GM18517 (cell line): Measurements from ENCODE around the gene NYNRIN.
A peak's percentile ranks its signal among the peaks of the same experiment; 100 is the strongest.
"Not testable (repeated sequence)": the region's sequence is repeated elsewhere in the genome, so short reads cannot be mapped to it uniquely, and the experiment has no call there.

ENCODE experiments used
- ATAC-seq: cut with Tn5 transposase; IDR thresholded peaks from one replicate; pipeline ENCODE4 v1.9.1; 2021; ENCODE audit warnings: mild to moderate bottlenecking, moderate library complexity; ENCODE audit not compliant: unreplicated experiment

NYNRIN gene

GRCh38 chr14:24442240-24443052 lies 43.6 kb downstream of the NYNRIN start, which contains the start of gene SDR39U1:
Gene SDR39U1 (minus strand): TSS chr14:24442776. CDS start chr14:24442769, 7 bp downstream.
- ATAC-seq, result peak; percentile 93

GRCh38 chr14:24443053-24443665 lies 44.4 kb downstream of the NYNRIN start:
- no peak for ATAC-seq

- ATAC-seq, result not testable (repeated sequence)
Measured at GRCh38 chr14:24450828-24451227, 52.0 kb downstream of the NYNRIN start.

- no peak for ATAC-seq
Measured at GRCh38 chr14:24456980-24457379, 58.2 kb downstream of the NYNRIN start.

GRCh38 chr14:24458736-24459135 lies 59.9 kb downstream of the NYNRIN start:
- no peak for ATAC-seq

- ATAC-seq, result no peak
Measured at GRCh38 chr14:24459331-24459730, 60.5 kb downstream of the NYNRIN start.

GRCh38 chr14:24461336-24461735 lies 62.5 kb downstream of the NYNRIN start:
- no peak for ATAC-seq

- no peak for ATAC-seq
Measured at GRCh38 chr14:24463017-24463883, 64.4 kb downstream of the NYNRIN start.

GRCh38 chr14:24463884-24464785 lies 65.3 kb downstream of the NYNRIN start:
- ATAC-seq, result no peak

- no peak for ATAC-seq
Measured at GRCh38 chr14:24465368-24465767, 66.6 kb downstream of the NYNRIN start.

- ATAC-seq, result no peak
Measured at GRCh38 chr14:24465805-24466204, 67.0 kb downstream of the NYNRIN start.
